ENCODE results near the gene ZNHIT6.

DNA sequence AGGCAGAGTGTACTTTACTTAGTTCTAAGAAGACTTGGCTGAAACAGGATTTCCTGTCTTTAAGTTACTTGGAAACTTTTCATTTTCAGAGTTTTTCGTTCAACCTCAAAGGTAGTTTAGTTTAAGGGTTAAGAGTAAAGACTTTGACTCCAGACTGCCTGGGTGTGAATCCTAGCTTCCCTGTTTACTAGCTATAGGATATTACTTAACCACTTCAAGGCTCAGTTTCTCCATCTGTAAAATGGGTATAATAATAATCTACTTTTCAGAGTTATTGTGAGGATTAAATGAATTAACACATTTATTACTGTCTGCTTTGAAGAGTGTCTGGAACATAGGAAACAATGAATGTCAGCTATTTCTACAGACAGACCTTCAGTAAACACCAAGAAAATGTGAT is 30.0 kb downstream of the ZNHIT6 start:
- TF ChIP-seq, protein P1, sequence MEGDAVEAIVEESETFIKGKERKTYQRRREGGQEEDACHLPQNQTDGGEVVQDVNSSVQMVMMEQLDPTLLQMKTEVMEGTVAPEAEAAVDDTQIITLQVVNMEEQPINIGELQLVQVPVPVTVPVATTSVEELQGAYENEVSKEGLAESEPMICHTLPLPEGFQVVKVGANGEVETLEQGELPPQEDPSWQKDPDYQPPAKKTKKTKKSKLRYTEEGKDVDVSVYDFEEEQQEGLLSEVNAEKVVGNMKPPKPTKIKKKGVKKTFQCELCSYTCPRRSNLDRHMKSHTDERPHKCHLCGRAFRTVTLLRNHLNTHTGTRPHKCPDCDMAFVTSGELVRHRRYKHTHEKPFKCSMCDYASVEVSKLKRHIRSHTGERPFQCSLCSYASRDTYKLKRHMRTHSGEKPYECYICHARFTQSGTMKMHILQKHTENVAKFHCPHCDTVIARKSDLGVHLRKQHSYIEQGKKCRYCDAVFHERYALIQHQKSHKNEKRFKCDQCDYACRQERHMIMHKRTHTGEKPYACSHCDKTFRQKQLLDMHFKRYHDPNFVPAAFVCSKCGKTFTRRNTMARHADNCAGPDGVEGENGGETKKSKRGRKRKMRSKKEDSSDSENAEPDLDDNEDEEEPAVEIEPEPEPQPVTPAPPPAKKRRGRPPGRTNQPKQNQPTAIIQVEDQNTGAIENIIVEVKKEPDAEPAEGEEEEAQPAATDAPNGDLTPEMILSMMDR (IDR thresholded peaks at IDR 0.05; ENCODE audit: insufficient read depth, low read depth, low read length) = no peak
- no peak for TF ChIP-seq EZH2 (IDR thresholded peaks at IDR 0.05; ENCODE audit: insufficient read depth, low read length)

Measured in astrocyte (in vitro differentiated cells and primary cell).